Upper lobe of left lung (tissue), 6 donors: Measurements from ENCODE around the gene VPS13D. TPM values are rescaled to one million over a fixed set of nuclear protein-coding genes. Genes with fewer than 3 reads are reported as not detected.
"Not testable (repeated sequence)": the region's sequence is repeated elsewhere in the genome, so short reads cannot be mapped to it uniquely, and the experiment has no call there.

Experiments
- ATAC-seq, 2 donors: fragments of 200-7000 bp; cut with Tn5 transposase; one replicate each; pipeline ENCODE4 v1.9.1; 2022; ENCODE audit warnings: mild to moderate bottlenecking in 2 of 2, moderate library complexity in 2 of 2; ENCODE audit not compliant: low FRiP score in 2 of 2
- DNase-seq, 2 donors: peaks; one replicate each; pipeline ENCODE4 v3.0.0-alpha.2; 2019 to 2020
- H3K27ac ChIP-seq, 4 donors: fragments of 200-600 bp; sonication (generic); one replicate each; pipeline ENCODE4 v1.5.1; 2016 to 2019
- H3K27me3 ChIP-seq, 4 donors: fragments of 200-600 bp; sonication (generic); one replicate each; pipeline ENCODE4 v1.5.1; 2017 to 2019
- H3K36me3 ChIP-seq, 4 donors: fragments of 200-600 bp; sonication (generic); one replicate each; pipeline ENCODE4 v1.5.1; 2016 to 2019
- H3K4me1 ChIP-seq, 4 donors: fragments of 200-600 bp; sonication (generic); one replicate each; pipeline ENCODE4 v1.5.1; 2018 to 2019
- H3K4me3 ChIP-seq, 4 donors: fragments of 200-600 bp; sonication (generic); one replicate each; pipeline ENCODE4 v1.5.1; 2017 to 2019; ENCODE audit warnings: mild to moderate bottlenecking in 2 of 4, moderate library complexity in 1 of 4
- H3K9me3 ChIP-seq, 4 donors: fragments of 200-600 bp; sonication (generic); one replicate each; pipeline ENCODE4 v1.5.1; 2018 to 2019
- CTCF ChIP-seq, 6 experiments: fragments of 450-650 bp in 4 of 6; fragments of 200-600 bp in 2 of 6; sonication (generic) in 2 of 6; IDR thresholded peaks; one replicate each; pipeline ENCODE4 v1.5.1; 2016 to 2019; ENCODE audit warnings: antibody characterized with exemption in 6 of 6
- EP300 ChIP-seq, 4 donors: sonication (generic); formaldehyde crosslinking; IDR thresholded peaks; one replicate each; pipeline ENCODE4 v1.5.1; 2017; ENCODE audit warnings: antibody characterized with exemption in 4 of 4, control low read depth in 2 of 4
- POLR2A ChIP-seq, 4 donors: fragments of 450-650 bp; IDR thresholded peaks; one replicate each; pipeline ENCODE4 v1.5.1; 2016 to 2017; ENCODE audit warnings: antibody characterized with exemption in 4 of 4, mild to moderate bottlenecking in 2 of 4
- POLR2AphosphoS5 ChIP-seq, 2 donors: sonication (generic); formaldehyde crosslinking; IDR thresholded peaks; one replicate each; pipeline ENCODE4 v1.5.1; 2017; ENCODE audit warnings: antibody characterized with exemption in 2 of 2
- WGBS, 2 donors: methylation state at CpG; one replicate each; pipeline ENCODE4 v1.1.5; 2017 to 2018; 5-methylcytosine and 5-hydroxymethylcytosine counted together
- total RNA-seq, 6 donors: library from RNA; depleted of rRNA in 4 of 6; stranded (reverse); fragments of >200 nt in 4 of 6; gene quantifications; one replicate each; pipeline versions ENCODE4 v1.1.0 to v1.2.1, GENCODE V29; 2016 to 2021
- donor health status: DM: no; HTN: no; CAD: no; lungs with moderate emphysema.
- donor health status: DM: no; HTN: yes; CAD: no; lungs with severe emphysema.

The VPS13D gene
- total RNA-seq, 6 donors from 2014 or later, result 54.9 to 181 (median 87.9) TPM

GRCh38 chr1:12215118-12215961 lies 14.5 kb upstream of the VPS13D start:
- H3K36me3 ChIP-seq, result no peaks in the 10 kb centered on the region
- no peak for TF ChIP-seq POLR2A (IDR thresholded peaks at IDR 0.05)
- TF ChIP-seq POLR2AphosphoS5 (IDR thresholded peaks at IDR 0.05), result no peak
- TF ChIP-seq EP300 (IDR thresholded peaks at IDR 0.05), result no peak
- no peak for TF ChIP-seq CTCF (IDR thresholded peaks at IDR 0.05)
- no peak overlapping the region for H3K27ac ChIP-seq
- 91% methylated on average over 12 of the region's 12 CpGs for WGBS, 2 donors
- DNase-seq (no peak), ATAC-seq (no peak)
- H3K4me1 ChIP-seq, result no peaks in the 10 kb centered on the region
- no peaks in the 10 kb centered on the region for H3K27me3 ChIP-seq
- H3K4me3 ChIP-seq, result no peak overlapping the region
- no peaks in the 10 kb centered on the region for H3K9me3 ChIP-seq

GRCh38 chr1:12219800-12220199 lies 10.0 kb upstream of the VPS13D start:
- no peak overlapping the region for H3K4me3 ChIP-seq
- H3K27ac ChIP-seq, result no peak overlapping the region
- TF ChIP-seq POLR2AphosphoS5 (IDR thresholded peaks at IDR 0.05) (no peak), POLR2A (IDR thresholded peaks at IDR 0.05) (no peak), CTCF (IDR thresholded peaks at IDR 0.05) (no peak), EP300 (IDR thresholded peaks at IDR 0.05) (no peak)
- H3K9me3 ChIP-seq, result peaks cover 0 to 4% (median 0%) of the 10 kb centered on the region in 4 donors
- no peaks in the 10 kb centered on the region for H3K36me3 ChIP-seq
- ATAC-seq, result no peak
- WGBS, 2 donors, result 83 to 91% methylated on average over 4 of the region's 4 CpGs
- no peaks in the 10 kb centered on the region for H3K27me3 ChIP-seq
- no peak for DNase-seq
- no peaks in the 10 kb centered on the region for H3K4me1 ChIP-seq

- ATAC-seq, result no peak
- no peaks in the 10 kb centered on the region for H3K36me3 ChIP-seq
- TF ChIP-seq POLR2AphosphoS5 (IDR thresholded peaks at IDR 0.05), result no peak
- TF ChIP-seq CTCF (IDR thresholded peaks at IDR 0.05), result no peak
- TF ChIP-seq POLR2A (IDR thresholded peaks at IDR 0.05), result no peak
- no peak for TF ChIP-seq EP300 (IDR thresholded peaks at IDR 0.05)
- H3K4me3 ChIP-seq, result no peak overlapping the region
- no peak for DNase-seq
- 56 to 74% methylated on average over 2 of the region's 2 CpGs for WGBS, 2 donors
- no peaks in the 10 kb centered on the region for H3K27me3 ChIP-seq
- H3K27ac ChIP-seq, result no peak overlapping the region
- no peaks in the 10 kb centered on the region for H3K4me1 ChIP-seq
- H3K9me3 ChIP-seq, result peaks cover 0 to 4% (median 0%) of the 10 kb centered on the region in 4 donors
Observed at GRCh38 chr1:12220890-12221289, 8.9 kb upstream of the VPS13D start.

- not testable (repeated sequence) for H3K4me3 ChIP-seq, H3K4me1 ChIP-seq, H3K27ac ChIP-seq, H3K9me3 ChIP-seq, H3K36me3 ChIP-seq, ATAC-seq, H3K27me3 ChIP-seq, DNase-seq
- WGBS, 2 donors, result 100% methylated on average over 1 of the region's 1 CpG
Observed at GRCh38 chr1:12222700-12223099, 7.1 kb upstream of the VPS13D start.

DNA sequence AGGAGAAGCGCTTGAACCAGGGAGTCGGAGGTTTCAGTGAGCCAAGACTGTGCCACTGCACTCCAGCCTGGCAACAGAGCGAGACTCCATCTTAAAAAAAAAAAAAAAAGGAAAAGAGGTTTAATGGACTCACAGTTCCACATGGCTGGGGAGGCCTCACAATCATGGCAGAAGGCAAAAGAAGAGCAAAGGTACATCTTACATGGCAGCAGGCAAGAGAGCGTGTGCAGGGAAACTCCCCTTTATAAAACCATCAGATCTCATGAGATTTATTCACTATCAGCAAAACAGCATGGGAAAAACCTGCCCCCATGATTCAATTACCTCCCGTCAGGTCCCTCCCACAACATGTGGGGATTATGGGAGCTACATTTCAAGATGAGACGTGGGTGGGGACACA lies 5.7 kb upstream of the VPS13D start:
- not testable (repeated sequence) for H3K27me3 ChIP-seq, DNase-seq, H3K36me3 ChIP-seq, H3K4me1 ChIP-seq, H3K4me3 ChIP-seq, ATAC-seq, H3K27ac ChIP-seq, H3K9me3 ChIP-seq
- 91 to 92% methylated on average over 6 of the region's 6 CpGs for WGBS, 2 donors

DNA sequence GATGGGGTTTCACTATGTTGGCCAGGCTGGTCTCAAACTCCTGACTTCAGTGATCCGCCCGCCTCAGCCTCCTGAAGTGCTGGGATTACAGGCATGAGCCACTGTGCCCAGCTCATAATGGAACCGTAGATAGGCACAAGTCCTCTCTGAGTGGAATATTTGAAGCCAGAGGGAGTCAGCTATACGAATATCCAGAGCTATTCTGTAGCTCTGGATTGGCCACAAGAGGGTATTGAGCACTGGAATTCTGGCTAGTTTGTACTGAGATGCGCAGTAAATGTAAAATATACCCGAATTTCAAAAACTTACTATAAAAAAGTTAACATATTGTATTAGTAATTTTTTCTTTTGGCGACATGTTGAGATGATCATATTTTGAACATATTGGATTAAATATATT lies 851 bp upstream of the VPS13D start:
- ATAC-seq, result no peak
- WGBS, 2 donors, result 88 to 94% methylated on average over 7 of the region's 7 CpGs

More for the DNA sequence above, 851 bp upstream of the VPS13D start:
- H3K36me3 ChIP-seq, result peaks cover 0 to under 1% (median 0%) of the 10 kb centered on the region in 4 donors
- peaks cover 15 to 18% (median 16%) of the 10 kb centered on the region in 4 donors for H3K4me1 ChIP-seq
- no peak for TF ChIP-seq POLR2A (IDR thresholded peaks at IDR 0.05)
- TF ChIP-seq CTCF (IDR thresholded peaks at IDR 0.05), result no peak
- TF ChIP-seq POLR2AphosphoS5 (IDR thresholded peaks at IDR 0.05), result no peak
- H3K4me3 ChIP-seq, result no peak overlapping the region
- H3K9me3 ChIP-seq, result no peaks in the 10 kb centered on the region
- no peak overlapping the region for H3K27ac ChIP-seq
- no peak for DNase-seq
- no peaks in the 10 kb centered on the region for H3K27me3 ChIP-seq
